H9 (cell line): ENCODE measurements around the gene ZNF821. TPM values are rescaled to one million over a fixed set of nuclear protein-coding genes. Genes with fewer than 3 reads are reported as not detected.

ENCODE experiments used
- DNase-seq: peaks from one replicate; pipeline ENCODE4 v3.0.0-alpha.2; 2017
- H2AFZ ChIP-seq: one replicate; pipeline ENCODE4 v1.6.1; 2013; ENCODE audit warnings: mild to moderate bottlenecking, low read length, control low read depth, moderate library complexity
- H2AK5ac ChIP-seq: 2 replicates; pipeline ENCODE4 v1.6.1; 2013; ENCODE audit warnings: low read length, control low read depth, mixed read lengths; ENCODE audit not compliant: insufficient read length
- H2BK120ac ChIP-seq: one replicate; pipeline ENCODE4 v1.6.1; 2013; ENCODE audit warnings: low read depth, mild to moderate bottlenecking, low read length, control low read depth, inconsistent platforms; ENCODE audit not compliant: poor library complexity, severe bottlenecking
- H2BK12ac ChIP-seq: 2 replicates; pipeline ENCODE4 v1.6.1; 2013; ENCODE audit warnings: low read length, control low read depth, mixed read lengths, low read depth; ENCODE audit not compliant: insufficient read length
- H2BK15ac ChIP-seq: 2 replicates; pipeline ENCODE4 v1.6.1; 2013; ENCODE audit warnings: low read depth, low read length, control low read depth
- H2BK20ac ChIP-seq: one replicate; pipeline ENCODE4 v1.6.1; 2013; ENCODE audit warnings: low read depth, mild to moderate bottlenecking, low read length, control low read depth, inconsistent platforms; ENCODE audit not compliant: poor library complexity, severe bottlenecking
- H2BK5ac ChIP-seq: 2 replicates; pipeline ENCODE4 v1.6.1; 2013; ENCODE audit warnings: low read length, control low read depth, mixed read lengths; ENCODE audit not compliant: insufficient read length
- H3K14ac ChIP-seq: 2 replicates; pipeline ENCODE4 v1.6.1; 2013; ENCODE audit warnings: low read length, control low read depth; ENCODE audit not compliant: insufficient read depth
- H3K18ac ChIP-seq: 2 replicates; pipeline ENCODE4 v1.6.1; 2013; ENCODE audit warnings: low read depth, mild to moderate bottlenecking, mixed read lengths, low read length, control low read depth; ENCODE audit not compliant: insufficient read length
- H3K23ac ChIP-seq: 2 replicates; pipeline ENCODE4 v1.6.1; 2013; ENCODE audit warnings: low read length, control low read depth, mixed read lengths, low read depth; ENCODE audit not compliant: insufficient read length
- H3K23me2 ChIP-seq: 2 replicates; pipeline ENCODE4 v1.6.1; 2013; ENCODE audit warnings: low read depth, mild to moderate bottlenecking, mixed read lengths, low read length, control low read depth; ENCODE audit not compliant: insufficient read length, poor library complexity, severe bottlenecking
- H3K27ac ChIP-seq: 2 replicates; pipeline ENCODE4 v1.5.1; 2013; ENCODE audit warnings: low read length, control low read depth, mixed read lengths, low read depth; ENCODE audit not compliant: insufficient read length
- H3K27me3 ChIP-seq: 2 replicates; pipeline ENCODE4 v1.6.1; 2013; ENCODE audit warnings: low read length, control low read depth, inconsistent platforms; ENCODE audit not compliant: insufficient read depth
- H3K4ac ChIP-seq: 2 replicates; pipeline ENCODE4 v1.6.1; 2013; ENCODE audit warnings: low read depth, mild to moderate bottlenecking, control low read depth, inconsistent platforms, low read length, moderate library complexity
- H3K4me1 ChIP-seq: 2 replicates; pipeline ENCODE4 v1.6.1; 2013; ENCODE audit warnings: low read length, control low read depth, inconsistent platforms; ENCODE audit not compliant: insufficient read depth
- H3K4me2 ChIP-seq: 2 replicates; pipeline ENCODE4 v1.6.1; 2013; ENCODE audit warnings: low read length, control low read depth, mixed read lengths; ENCODE audit not compliant: insufficient read length, insufficient read depth
- H3K56ac ChIP-seq: 2 replicates; pipeline ENCODE4 v1.6.1; 2013; ENCODE audit warnings: low read depth, mild to moderate bottlenecking, mixed read lengths, low read length, control low read depth; ENCODE audit not compliant: insufficient read length
- H3K79me1 ChIP-seq: 2 replicates; pipeline ENCODE4 v1.6.1; 2013; ENCODE audit warnings: low read depth, mild to moderate bottlenecking, moderate library complexity, low read length, control low read depth, inconsistent platforms; ENCODE audit not compliant: insufficient read depth, poor library complexity, severe bottlenecking
- H3K79me2 ChIP-seq: 2 replicates; pipeline ENCODE4 v1.6.1; 2013; ENCODE audit warnings: low read length, control low read depth, inconsistent platforms; ENCODE audit not compliant: insufficient read depth
- H3K9ac ChIP-seq: 2 replicates; pipeline ENCODE4 v1.6.1; 2013; ENCODE audit warnings: low read length, control low read depth, mixed read lengths; ENCODE audit not compliant: insufficient read length; ENCODE audit errors: extremely low read depth
- H3K9me3 ChIP-seq: one replicate; pipeline ENCODE4 v1.6.1; 2013; ENCODE audit warnings: low read depth, low read length, inconsistent platforms; ENCODE audit not compliant: control insufficient read depth
- H3T11ph ChIP-seq: one replicate; pipeline ENCODE4 v1.6.1; 2013; ENCODE audit warnings: mild to moderate bottlenecking, low read length, control low read depth, inconsistent platforms
- H4K20me1 ChIP-seq: one replicate; pipeline ENCODE4 v1.6.1; 2013; ENCODE audit not compliant: control insufficient read depth, insufficient read length, insufficient read depth
- H4K5ac ChIP-seq: 2 replicates; pipeline ENCODE4 v1.6.1; 2013; ENCODE audit warnings: low read depth, mild to moderate bottlenecking, mixed read lengths, low read length, control low read depth; ENCODE audit not compliant: insufficient read length
- H4K8ac ChIP-seq: replicated peaks from 2 replicates; pipeline ENCODE4 v1.6.1; 2013; ENCODE audit warnings: low read length, control low read depth, mixed read lengths, low read depth; ENCODE audit not compliant: insufficient read length
- H4K91ac ChIP-seq: 2 replicates; pipeline ENCODE4 v1.6.1; 2013; ENCODE audit warnings: low read depth, mild to moderate bottlenecking, moderate library complexity, mixed read lengths, low read length, control low read depth; ENCODE audit not compliant: insufficient read length
- H3K27ac Mint-ChIP-seq, 3 experiments: 2 replicates in 2 of 3; 3 replicates in 1 of 3; pipeline ENCODE4 v1.8.0; 2020 to 2021; ENCODE audit warnings: mixed read lengths in 3 of 3, mild to moderate bottlenecking in 1 of 3, moderate library complexity in 1 of 3
- H3K27me3 Mint-ChIP-seq: 2 replicates; pipeline ENCODE4 v1.8.0; 2021; ENCODE audit warnings: low read depth, mild to moderate bottlenecking, moderate library complexity, mixed read lengths
- H3K36me3 Mint-ChIP-seq, 3 experiments: 2 replicates in 2 of 3; 3 replicates in 1 of 3; pipeline ENCODE4 v1.8.0; 2020 to 2021; ENCODE audit warnings: low read depth in 3 of 3, mixed read lengths in 3 of 3; ENCODE audit not compliant: insufficient read depth in 1 of 3
- H3K4me1 Mint-ChIP-seq, 2 experiments: 2 replicates each; pipeline ENCODE4 v1.8.0; 2020; ENCODE audit warnings: mixed read lengths in 2 of 2
- H3K4me3 Mint-ChIP-seq, 2 experiments: 2 replicates in 1 of 2; 3 replicates in 1 of 2; pipeline ENCODE4 v1.8.0; 2020 to 2021; ENCODE audit warnings: mild to moderate bottlenecking in 2 of 2, mixed read lengths in 2 of 2, moderate library complexity in 1 of 2
- H3K9me3 Mint-ChIP-seq, 2 experiments: 2 replicates in 1 of 2; 3 replicates in 1 of 2; pipeline ENCODE4 v1.8.0; 2020; ENCODE audit warnings: mild to moderate bottlenecking in 2 of 2, mixed read lengths in 2 of 2, moderate library complexity in 1 of 2
- WGBS: extraction: QIAGEN DNeasy Blood & Tissue Kit; methylation state at CpG from one replicate; pipeline ENCODE4 v1.1.7; 2013; ENCODE audit warnings: missing lambda C conversion rate, low lambda C conversion rate, mixed read lengths; ENCODE audit not compliant: insufficient read length; ENCODE audit errors: extremely low coverage; 5-methylcytosine and 5-hydroxymethylcytosine counted together
- total RNA-seq: library from RNA; stranded (reverse); gene quantifications from 2 replicates; pipeline ENCODE4 v1.2.1, GENCODE V29; 2021
- TF ChIP-seq, protein P1 (sequence below): fragments of 200-600 bp; sonication (generic); conservative IDR thresholded peaks from 3 replicates; pipeline ENCODE4 v1.8.0; 2021; ENCODE audit warnings: antibody characterized with exemption, mild to moderate bottlenecking

ZNF821 gene
- total RNA-seq, 1 experiment from 2014 or later: 12.5 TPM

DNA sequence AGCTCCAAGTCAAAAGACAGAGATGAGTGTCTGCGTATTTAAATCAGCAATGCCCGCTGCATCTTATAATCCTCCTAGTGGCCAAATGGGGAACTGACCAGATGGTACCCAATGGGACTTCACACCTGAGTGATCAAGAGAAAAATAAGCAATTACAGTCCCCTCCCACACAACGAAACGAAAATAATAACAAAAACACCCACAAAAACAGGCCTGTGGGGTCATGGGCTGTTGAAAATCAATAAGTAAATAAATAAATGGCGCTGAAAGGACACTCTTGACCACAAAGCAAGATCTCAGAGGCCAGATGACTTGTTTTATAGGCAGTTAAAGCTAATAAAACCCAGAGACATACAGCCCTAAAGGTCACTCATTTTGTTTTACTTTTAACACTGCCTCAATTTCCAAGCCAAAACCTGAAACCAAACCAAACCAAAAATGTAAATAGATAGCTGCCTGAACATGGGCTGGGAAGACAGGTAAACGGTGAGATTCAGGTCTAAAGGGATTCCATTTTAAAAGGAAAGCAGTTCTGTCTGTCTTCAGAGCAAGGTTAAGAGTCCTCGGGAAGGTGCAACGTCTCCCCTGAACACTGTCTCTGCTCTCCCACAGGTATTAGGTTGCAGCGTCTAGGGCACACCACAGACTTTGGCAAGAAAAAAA lies 1.3 kb downstream of the ZNF821 start:
- no CpG with 5 or more reads among the region's 9 CpGs for WGBS
- H3K79me2 ChIP-seq: no peaks in the 10 kb centered on the region
- TF ChIP-seq, protein P1, sequence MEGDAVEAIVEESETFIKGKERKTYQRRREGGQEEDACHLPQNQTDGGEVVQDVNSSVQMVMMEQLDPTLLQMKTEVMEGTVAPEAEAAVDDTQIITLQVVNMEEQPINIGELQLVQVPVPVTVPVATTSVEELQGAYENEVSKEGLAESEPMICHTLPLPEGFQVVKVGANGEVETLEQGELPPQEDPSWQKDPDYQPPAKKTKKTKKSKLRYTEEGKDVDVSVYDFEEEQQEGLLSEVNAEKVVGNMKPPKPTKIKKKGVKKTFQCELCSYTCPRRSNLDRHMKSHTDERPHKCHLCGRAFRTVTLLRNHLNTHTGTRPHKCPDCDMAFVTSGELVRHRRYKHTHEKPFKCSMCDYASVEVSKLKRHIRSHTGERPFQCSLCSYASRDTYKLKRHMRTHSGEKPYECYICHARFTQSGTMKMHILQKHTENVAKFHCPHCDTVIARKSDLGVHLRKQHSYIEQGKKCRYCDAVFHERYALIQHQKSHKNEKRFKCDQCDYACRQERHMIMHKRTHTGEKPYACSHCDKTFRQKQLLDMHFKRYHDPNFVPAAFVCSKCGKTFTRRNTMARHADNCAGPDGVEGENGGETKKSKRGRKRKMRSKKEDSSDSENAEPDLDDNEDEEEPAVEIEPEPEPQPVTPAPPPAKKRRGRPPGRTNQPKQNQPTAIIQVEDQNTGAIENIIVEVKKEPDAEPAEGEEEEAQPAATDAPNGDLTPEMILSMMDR: peak; percentile 88
- H3K27ac Mint-ChIP-seq: peak overlapping the region in 2 of 3 experiments; percentile 66 to 95; a peak in 2 of 7 replicates
- H3K4me1 ChIP-seq: no peaks in the 10 kb centered on the region; the same call in 1 of the 2 replicates
- no peaks in the 10 kb centered on the region for H3K79me1 ChIP-seq
- H3K27ac ChIP-seq: no peak overlapping the region
- no peak overlapping the region for H2BK5ac ChIP-seq
- no peaks in the 10 kb centered on the region for H4K20me1 ChIP-seq
- H3K14ac ChIP-seq: no peak overlapping the region
- no peak overlapping the region for H2AFZ ChIP-seq
- H3K4me1 Mint-ChIP-seq: peaks cover 19 to 21% of the 10 kb centered on the region in 2 experiments
- peak overlapping the region; percentile 5 for H3K9ac ChIP-seq
- H3K18ac ChIP-seq: no peak overlapping the region
- no peak overlapping the region for H2BK12ac ChIP-seq
- H3K23me2 ChIP-seq: peaks cover 15% of the 10 kb centered on the region
- no peaks in the 10 kb centered on the region; the same call in 1 of the 2 replicates for H3K27me3 Mint-ChIP-seq
- H3K27me3 ChIP-seq: no peaks in the 10 kb centered on the region
- no peak overlapping the region for H3K23ac ChIP-seq
- H3T11ph ChIP-seq: no peak overlapping the region
- peak overlapping the region; percentile 86 for H3K4me2 ChIP-seq
- peaks cover 16 to 34% (median 25%) of the 10 kb centered on the region in 3 experiments; a peak in 6 of 7 replicates for H3K36me3 Mint-ChIP-seq
- no peaks in the 10 kb centered on the region for H3K9me3 Mint-ChIP-seq
- H4K8ac ChIP-seq: no peak overlapping the region
- no peak overlapping the region for H2BK20ac ChIP-seq
- H3K56ac ChIP-seq: no peak overlapping the region
- no peaks in the 10 kb centered on the region for H3K9me3 ChIP-seq
- H2BK120ac ChIP-seq: no peak overlapping the region
- H3K4ac ChIP-seq: no peak overlapping the region
- H4K5ac ChIP-seq: no peak overlapping the region
- no peak overlapping the region for H2AK5ac ChIP-seq
- DNase-seq: peak; percentile 57
- no peak overlapping the region for H2BK15ac ChIP-seq
- no peak overlapping the region for H4K91ac ChIP-seq
- peak overlapping the region; percentile 87 to 89 for H3K4me3 Mint-ChIP-seq
